Neural cell (in vitro differentiated cells): ENCODE measurements around the gene FRAT2. TPM values are rescaled to one million over a fixed set of nuclear protein-coding genes. Genes with fewer than 3 reads are reported as not detected.

Experiments
- H2AFZ ChIP-seq: fragments of 200-600, 300-800 bp; sonication (generic), shearing (Covaris generic); 2 replicates; pipeline ENCODE4 v1.6.0; 2014; ENCODE audit warnings: low read depth, mild to moderate bottlenecking, antibody characterized with exemption, low read length, moderate library complexity
- H3F3A ChIP-seq: fragments of 200-600 bp; shearing (Covaris generic); 2 replicates; pipeline ENCODE4 v1.6.1; 2016; ENCODE audit warnings: mild to moderate bottlenecking, moderate library complexity, mixed read lengths, antibody characterized with exemption, low read length; ENCODE audit not compliant: insufficient read depth, poor library complexity, severe bottlenecking
- H3K27ac ChIP-seq: fragments of 200-600, 300-800 bp; sonication (generic), shearing (Covaris generic); 2 replicates; pipeline ENCODE4 v1.5.1; 2014; ENCODE audit warnings: mild to moderate bottlenecking, low read length, moderate library complexity
- H3K27me3 ChIP-seq: fragments of 300-800, 200-600 bp; sonication (generic), shearing (Covaris generic); 2 replicates; pipeline ENCODE4 v1.6.0; 2014; ENCODE audit warnings: mild to moderate bottlenecking, low read depth, low read length, moderate library complexity; ENCODE audit not compliant: insufficient read depth
- H3K36me3 ChIP-seq: fragments of 300-800, 200-600 bp; sonication (generic), shearing (Covaris generic); 2 replicates; pipeline ENCODE4 v1.5.1; 2014; ENCODE audit warnings: mild to moderate bottlenecking, antibody characterized with exemption, low read length, moderate library complexity; ENCODE audit not compliant: insufficient read depth
- H3K4me2 ChIP-seq: fragments of 300-800, 200-600 bp; sonication (generic), shearing (Covaris generic); 2 replicates; pipeline ENCODE4 v1.6.0; 2014; ENCODE audit warnings: mild to moderate bottlenecking, low read length
- H3K4me3 ChIP-seq: fragments of 300-800, 200-600 bp; sonication (generic), shearing (Covaris generic); 2 replicates; pipeline ENCODE4 v1.5.1; 2014; ENCODE audit warnings: mild to moderate bottlenecking, low read length, moderate library complexity
- H3K79me2 ChIP-seq: fragments of 200-600 bp; shearing (Covaris generic); replicated peaks from 2 replicates; pipeline ENCODE4 v1.6.0; 2014; ENCODE audit warnings: mild to moderate bottlenecking, low read length, moderate library complexity; ENCODE audit not compliant: insufficient read depth
- H3K9ac ChIP-seq: fragments of 300-800, 200-600 bp; sonication (generic), shearing (Covaris generic); 2 replicates; pipeline ENCODE4 v1.6.1; 2016; ENCODE audit warnings: mild to moderate bottlenecking, low read length, mixed read lengths
- H3K9me2 ChIP-seq: fragments of 200-600 bp; shearing (Covaris generic); 2 replicates; pipeline ENCODE4 v1.6.1; 2016; ENCODE audit warnings: mild to moderate bottlenecking, low read length, mixed read lengths; ENCODE audit not compliant: insufficient read depth
- H3K9me3 ChIP-seq: fragments of 200-600, 300-800 bp; sonication (generic), shearing (Covaris generic); 2 replicates; pipeline ENCODE4 v1.6.1; 2016; ENCODE audit warnings: mild to moderate bottlenecking, mixed run types, low read length, moderate library complexity, mixed read lengths
- H4K20me1 ChIP-seq: fragments of 200-600 bp; shearing (Covaris generic); 2 replicates; pipeline ENCODE4 v1.6.1; 2016; ENCODE audit warnings: mild to moderate bottlenecking, mixed run types; ENCODE audit not compliant: insufficient read depth
- EP300 ChIP-seq: fragments of 450-650 bp; conservative IDR thresholded peaks from 2 replicates; pipeline ENCODE4 v1.6.1; 2014; ENCODE audit warnings: antibody characterized with exemption, mild to moderate bottlenecking, moderate library complexity; ENCODE audit not compliant: poor library complexity, severe bottlenecking
- EZH2 ChIP-seq: fragments of 200-600, 300-800 bp; shearing (Covaris generic), sonication (generic); IDR thresholded peaks from 2 replicates; pipeline ENCODE4 v1.6.1; 2014; ENCODE audit warnings: antibody characterized with exemption, low read length, borderline replicate concordance, mild to moderate bottlenecking; ENCODE audit not compliant: insufficient read depth, poor library complexity, severe bottlenecking
- MXI1 ChIP-seq: fragments of 450-650 bp; conservative IDR thresholded peaks from 2 replicates; pipeline ENCODE4 v1.6.1; 2014; ENCODE audit warnings: antibody characterized with exemption, mild to moderate bottlenecking; ENCODE audit not compliant: poor library complexity, severe bottlenecking
- POLR2AphosphoS5 ChIP-seq: IDR thresholded peaks from 2 replicates; pipeline ENCODE4 v1.6.1; 2012
- RAD21 ChIP-seq: fragments of 450-650 bp; conservative IDR thresholded peaks from 2 replicates; pipeline ENCODE4 v1.6.1; 2014; ENCODE audit warnings: antibody characterized with exemption, mild to moderate bottlenecking, moderate library complexity
- SMC3 ChIP-seq: fragments of 450-650 bp; conservative IDR thresholded peaks from 2 replicates; pipeline ENCODE4 v1.6.1; 2014; ENCODE audit warnings: antibody characterized with exemption, mild to moderate bottlenecking, moderate library complexity; ENCODE audit not compliant: poor library complexity
- TAF1 ChIP-seq: IDR thresholded peaks from 2 replicates; pipeline ENCODE4 v1.6.1; 2012; ENCODE audit warnings: low read depth
- polyA plus RNA-seq: library from polyadenylated mRNA; depleted of rRNA; stranded (reverse); fragments of >200 nt; gene quantifications from 2 replicates; pipeline ENCODE4 v1.2.3, GENCODE V29; 2014
- TF ChIP-seq, protein P1 (sequence below): fragments of 450-650 bp; IDR thresholded peaks from 2 replicates; pipeline ENCODE4 v1.5.1; 2014; ENCODE audit warnings: antibody characterized with exemption, mild to moderate bottlenecking, moderate library complexity; ENCODE audit not compliant: poor library complexity, severe bottlenecking
- TF ChIP-seq, protein P2 (sequence below): IDR thresholded peaks from 2 replicates; pipeline ENCODE4 v1.6.1; 2012; ENCODE audit warnings: borderline replicate concordance

FRAT2 gene
- polyA plus RNA-seq, 1 donor from 2014 or later, result 18.5 TPM

DNA sequence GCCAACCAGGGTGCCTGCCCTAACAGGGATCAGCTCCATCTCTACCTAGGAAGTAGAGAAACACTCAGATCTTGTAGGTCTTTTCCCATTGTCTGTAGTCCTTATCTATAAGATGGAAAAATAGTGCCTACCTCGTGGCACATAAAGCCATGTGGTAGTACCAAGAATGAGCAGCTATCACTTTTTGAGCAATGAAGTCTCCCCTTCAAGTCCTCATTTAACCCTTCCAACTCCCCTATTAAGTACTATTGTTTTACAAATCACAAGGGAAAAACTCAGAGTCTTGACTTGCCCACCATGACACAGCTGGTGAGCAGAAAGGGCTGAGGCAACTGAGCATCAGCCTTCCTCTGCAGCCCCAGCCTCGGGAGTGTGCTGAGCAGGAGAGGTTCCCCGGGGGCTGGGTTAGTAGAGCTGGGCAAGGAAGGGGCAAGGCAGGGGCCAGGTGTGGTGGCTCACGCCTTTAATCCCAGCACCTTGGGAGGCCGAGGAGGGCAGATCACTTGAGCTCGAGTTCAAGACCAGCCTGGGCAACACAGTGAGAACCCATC is 3.3 kb downstream of the FRAT2 start:
- no peak overlapping the region for H3K4me2 ChIP-seq

DNA sequence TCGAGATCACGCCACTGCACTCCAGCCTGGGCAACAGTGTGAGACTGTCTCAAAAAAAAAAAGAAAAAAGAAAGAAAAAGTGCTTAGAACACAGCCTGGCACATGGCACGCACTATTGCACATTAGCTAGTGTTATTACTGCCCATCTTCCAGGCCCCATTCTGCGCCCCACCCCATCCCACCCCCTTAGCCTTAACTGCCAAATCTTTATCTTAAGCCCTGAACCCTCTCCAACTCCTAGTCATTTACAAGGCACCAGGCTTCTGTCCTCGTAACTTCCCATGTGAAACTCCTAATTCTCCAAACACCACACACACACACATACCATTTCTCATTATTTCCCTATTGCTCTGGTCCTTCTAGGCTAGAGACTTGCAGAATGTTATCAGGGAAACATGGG is 4.8 kb downstream of the FRAT2 start:
- H3K79me2 ChIP-seq, result peaks cover 17% of the 10 kb centered on the region
- TF ChIP-seq RAD21 (no peak), EP300 (no peak), TAF1 (no peak), POLR2AphosphoS5 (no peak), MXI1 (no peak), EZH2 (no peak), SMC3 (no peak)
- TF ChIP-seq, protein P1, sequence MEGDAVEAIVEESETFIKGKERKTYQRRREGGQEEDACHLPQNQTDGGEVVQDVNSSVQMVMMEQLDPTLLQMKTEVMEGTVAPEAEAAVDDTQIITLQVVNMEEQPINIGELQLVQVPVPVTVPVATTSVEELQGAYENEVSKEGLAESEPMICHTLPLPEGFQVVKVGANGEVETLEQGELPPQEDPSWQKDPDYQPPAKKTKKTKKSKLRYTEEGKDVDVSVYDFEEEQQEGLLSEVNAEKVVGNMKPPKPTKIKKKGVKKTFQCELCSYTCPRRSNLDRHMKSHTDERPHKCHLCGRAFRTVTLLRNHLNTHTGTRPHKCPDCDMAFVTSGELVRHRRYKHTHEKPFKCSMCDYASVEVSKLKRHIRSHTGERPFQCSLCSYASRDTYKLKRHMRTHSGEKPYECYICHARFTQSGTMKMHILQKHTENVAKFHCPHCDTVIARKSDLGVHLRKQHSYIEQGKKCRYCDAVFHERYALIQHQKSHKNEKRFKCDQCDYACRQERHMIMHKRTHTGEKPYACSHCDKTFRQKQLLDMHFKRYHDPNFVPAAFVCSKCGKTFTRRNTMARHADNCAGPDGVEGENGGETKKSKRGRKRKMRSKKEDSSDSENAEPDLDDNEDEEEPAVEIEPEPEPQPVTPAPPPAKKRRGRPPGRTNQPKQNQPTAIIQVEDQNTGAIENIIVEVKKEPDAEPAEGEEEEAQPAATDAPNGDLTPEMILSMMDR, result no peak

More for the DNA sequence above, 3.3 kb downstream of the FRAT2 start:
- H3K36me3 ChIP-seq, result no peaks in the 10 kb centered on the region
- TF ChIP-seq SMC3 (no peak), TAF1 (no peak), RAD21 (no peak), POLR2AphosphoS5 (no peak), MXI1 (no peak), EZH2 (no peak), EP300 (no peak)
- TF ChIP-seq, protein P2, sequence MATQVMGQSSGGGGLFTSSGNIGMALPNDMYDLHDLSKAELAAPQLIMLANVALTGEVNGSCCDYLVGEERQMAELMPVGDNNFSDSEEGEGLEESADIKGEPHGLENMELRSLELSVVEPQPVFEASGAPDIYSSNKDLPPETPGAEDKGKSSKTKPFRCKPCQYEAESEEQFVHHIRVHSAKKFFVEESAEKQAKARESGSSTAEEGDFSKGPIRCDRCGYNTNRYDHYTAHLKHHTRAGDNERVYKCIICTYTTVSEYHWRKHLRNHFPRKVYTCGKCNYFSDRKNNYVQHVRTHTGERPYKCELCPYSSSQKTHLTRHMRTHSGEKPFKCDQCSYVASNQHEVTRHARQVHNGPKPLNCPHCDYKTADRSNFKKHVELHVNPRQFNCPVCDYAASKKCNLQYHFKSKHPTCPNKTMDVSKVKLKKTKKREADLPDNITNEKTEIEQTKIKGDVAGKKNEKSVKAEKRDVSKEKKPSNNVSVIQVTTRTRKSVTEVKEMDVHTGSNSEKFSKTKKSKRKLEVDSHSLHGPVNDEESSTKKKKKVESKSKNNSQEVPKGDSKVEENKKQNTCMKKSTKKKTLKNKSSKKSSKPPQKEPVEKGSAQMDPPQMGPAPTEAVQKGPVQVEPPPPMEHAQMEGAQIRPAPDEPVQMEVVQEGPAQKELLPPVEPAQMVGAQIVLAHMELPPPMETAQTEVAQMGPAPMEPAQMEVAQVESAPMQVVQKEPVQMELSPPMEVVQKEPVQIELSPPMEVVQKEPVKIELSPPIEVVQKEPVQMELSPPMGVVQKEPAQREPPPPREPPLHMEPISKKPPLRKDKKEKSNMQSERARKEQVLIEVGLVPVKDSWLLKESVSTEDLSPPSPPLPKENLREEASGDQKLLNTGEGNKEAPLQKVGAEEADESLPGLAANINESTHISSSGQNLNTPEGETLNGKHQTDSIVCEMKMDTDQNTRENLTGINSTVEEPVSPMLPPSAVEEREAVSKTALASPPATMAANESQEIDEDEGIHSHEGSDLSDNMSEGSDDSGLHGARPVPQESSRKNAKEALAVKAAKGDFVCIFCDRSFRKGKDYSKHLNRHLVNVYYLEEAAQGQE, result no peak
- TF ChIP-seq, protein P1, result no peak
- H3F3A ChIP-seq, result no peaks in the 10 kb centered on the region
- no peaks in the 10 kb centered on the region for H3K9me2 ChIP-seq
- peak overlapping the region; percentile 97 for H3K4me3 ChIP-seq
- peaks cover 17% of the 10 kb centered on the region for H3K79me2 ChIP-seq
- H3K9ac ChIP-seq, result no peak overlapping the region
- H3K9me3 ChIP-seq, result no peaks in the 10 kb centered on the region
- H2AFZ ChIP-seq, result no peak overlapping the region
- no peak overlapping the region for H3K27ac ChIP-seq
- peaks cover 27% of the 10 kb centered on the region for H3K27me3 ChIP-seq
- no peaks in the 10 kb centered on the region for H4K20me1 ChIP-seq

More for the DNA sequence above, 4.8 kb downstream of the FRAT2 start:
- Histone ChIP-seq H3K9ac (no peak overlapping the region), H3K9me3 (no peaks in the 10 kb centered on the region), H3K27me3 (peaks cover 17% of the 10 kb centered on the region), H4K20me1 (no peaks in the 10 kb centered on the region), H3K4me3 (no peak overlapping the region), H3F3A (peaks cover 8% of the 10 kb centered on the region), H3K36me3 (no peaks in the 10 kb centered on the region), H3K9me2 (no peaks in the 10 kb centered on the region), H3K27ac (no peak overlapping the region), H2AFZ (no peak overlapping the region), H3K4me2 (no peak overlapping the region)
